LNCAP (cell line): Measurements from ENCODE around the gene GGNBP2.

Source experiments
- TF ChIP-seq, protein P1 (sequence below): fragments of 450-650 bp; IDR thresholded peaks from 2 replicates; pipeline ENCODE4 v1.5.1; 2017; ENCODE audit warnings: mild to moderate bottlenecking

Gene GGNBP2

DNA sequence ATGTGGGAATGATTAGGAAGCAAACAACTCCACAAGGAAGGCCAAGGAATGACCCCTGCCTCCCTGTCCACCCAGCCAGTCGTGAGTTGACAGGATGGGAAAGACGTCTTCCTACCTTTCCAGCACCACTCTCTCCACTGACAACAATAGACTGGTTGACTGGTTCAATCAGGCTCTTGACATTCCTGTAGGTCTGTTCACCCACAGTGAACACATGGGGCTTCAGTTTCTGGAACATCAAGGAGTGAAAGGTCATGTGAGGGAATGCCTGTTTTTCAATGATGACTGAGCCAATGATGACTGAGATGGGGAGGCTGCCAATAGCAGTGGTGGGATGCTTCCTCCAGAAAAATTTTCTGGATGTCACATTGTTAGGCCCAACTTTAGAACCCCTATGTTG lies 19.6 kb upstream of the GGNBP2 start:
- TF ChIP-seq, protein P1, sequence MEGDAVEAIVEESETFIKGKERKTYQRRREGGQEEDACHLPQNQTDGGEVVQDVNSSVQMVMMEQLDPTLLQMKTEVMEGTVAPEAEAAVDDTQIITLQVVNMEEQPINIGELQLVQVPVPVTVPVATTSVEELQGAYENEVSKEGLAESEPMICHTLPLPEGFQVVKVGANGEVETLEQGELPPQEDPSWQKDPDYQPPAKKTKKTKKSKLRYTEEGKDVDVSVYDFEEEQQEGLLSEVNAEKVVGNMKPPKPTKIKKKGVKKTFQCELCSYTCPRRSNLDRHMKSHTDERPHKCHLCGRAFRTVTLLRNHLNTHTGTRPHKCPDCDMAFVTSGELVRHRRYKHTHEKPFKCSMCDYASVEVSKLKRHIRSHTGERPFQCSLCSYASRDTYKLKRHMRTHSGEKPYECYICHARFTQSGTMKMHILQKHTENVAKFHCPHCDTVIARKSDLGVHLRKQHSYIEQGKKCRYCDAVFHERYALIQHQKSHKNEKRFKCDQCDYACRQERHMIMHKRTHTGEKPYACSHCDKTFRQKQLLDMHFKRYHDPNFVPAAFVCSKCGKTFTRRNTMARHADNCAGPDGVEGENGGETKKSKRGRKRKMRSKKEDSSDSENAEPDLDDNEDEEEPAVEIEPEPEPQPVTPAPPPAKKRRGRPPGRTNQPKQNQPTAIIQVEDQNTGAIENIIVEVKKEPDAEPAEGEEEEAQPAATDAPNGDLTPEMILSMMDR, result no peak

DNA sequence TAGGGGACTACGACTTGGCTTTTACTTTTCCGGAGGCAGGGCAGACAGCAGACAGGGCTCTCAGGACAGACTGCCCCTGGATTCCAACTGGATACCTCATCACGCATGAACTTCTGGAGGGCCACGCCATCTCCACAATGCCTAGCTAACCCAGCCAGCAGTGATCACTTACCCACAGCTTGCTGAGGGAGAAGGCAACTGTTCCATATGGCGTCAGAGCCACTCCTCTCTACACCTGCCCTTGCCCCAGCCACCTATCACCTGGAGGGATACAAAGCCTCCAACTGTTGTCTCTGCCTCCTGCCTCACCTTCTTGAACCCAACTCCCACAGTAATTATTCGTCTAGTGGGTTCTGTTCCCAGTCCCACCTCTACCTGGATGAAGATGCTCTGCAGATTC lies 18.8 kb upstream of the GGNBP2 start:
- TF ChIP-seq, protein P1, result no peak

DNA sequence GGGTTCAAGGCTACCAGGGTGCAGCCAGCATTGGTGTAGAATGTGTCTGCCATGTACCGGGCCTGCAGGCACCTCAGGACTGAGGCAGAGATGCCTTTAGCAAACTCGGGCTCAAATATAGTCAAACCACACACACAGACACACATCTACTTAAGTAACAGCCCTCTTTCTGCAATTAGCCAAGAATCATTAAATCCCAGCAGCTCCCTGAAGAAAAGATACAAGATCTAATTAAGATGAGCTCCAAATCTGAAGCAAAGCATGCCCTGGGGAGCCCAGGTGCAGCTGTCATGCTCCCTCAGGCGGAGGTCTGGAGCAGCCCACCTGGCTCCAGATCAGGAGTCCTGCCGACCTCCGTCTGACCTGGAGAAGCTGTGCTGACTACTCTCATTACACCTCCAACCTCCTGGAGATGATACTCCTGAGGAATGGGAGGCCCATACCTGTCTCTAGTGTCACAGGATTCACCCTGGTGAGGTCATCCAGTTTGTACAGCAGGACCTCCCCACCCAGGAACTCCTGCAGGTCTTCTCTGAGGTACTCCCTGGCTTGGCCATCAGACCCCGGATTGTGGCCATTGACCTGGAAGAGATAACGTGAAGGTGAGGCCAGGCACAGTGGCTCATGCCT lies 17.0 kb upstream of the GGNBP2 start:
- TF ChIP-seq, protein P1, result no peak

DNA sequence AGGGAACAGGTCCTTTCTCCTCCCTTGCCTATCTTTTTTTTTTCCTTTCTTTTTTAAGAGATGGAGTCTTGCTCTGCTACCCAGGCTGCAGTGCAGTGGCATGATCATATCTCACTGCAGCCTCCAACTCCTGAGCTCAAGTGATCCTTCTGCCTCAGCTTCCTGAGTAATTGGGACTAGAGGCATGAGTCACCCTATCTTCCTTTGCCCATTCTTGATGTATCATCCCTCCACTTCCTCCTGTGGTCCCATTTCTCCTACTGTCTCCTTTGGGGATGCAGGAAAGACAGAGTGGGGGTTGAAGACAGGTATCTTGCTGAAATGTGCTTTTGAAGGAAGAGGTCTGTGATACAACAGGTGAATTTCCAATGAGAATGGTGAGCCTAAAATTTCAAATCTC lies 15.6 kb upstream of the GGNBP2 start:
- TF ChIP-seq, protein P1, result no peak

DNA sequence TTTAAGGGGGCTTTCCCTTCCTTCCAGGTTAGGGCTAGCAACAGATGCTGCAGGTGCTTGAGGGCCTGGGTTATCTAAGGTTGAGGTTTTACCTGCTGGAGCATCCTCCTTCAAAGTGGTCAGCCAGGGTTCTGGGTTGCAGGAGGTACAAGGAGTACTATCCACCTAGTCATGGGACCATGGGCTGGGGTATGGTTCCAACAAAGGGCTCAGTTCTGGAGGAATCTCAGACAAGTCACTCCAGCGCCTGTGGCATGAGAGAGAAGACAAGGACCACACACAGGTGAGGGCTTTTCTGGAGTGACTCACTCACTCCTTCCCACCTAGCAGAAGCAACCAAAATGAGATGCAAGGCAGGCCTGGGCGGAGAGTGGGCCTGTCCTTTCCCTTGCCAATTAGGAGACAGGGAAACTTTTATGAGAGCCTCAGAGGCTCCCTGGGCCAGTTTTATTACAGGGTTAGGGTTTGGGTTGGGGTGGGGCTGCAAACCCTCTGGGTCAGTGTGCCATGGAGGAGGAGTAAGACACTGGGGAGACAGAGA lies 12.2 kb upstream of the GGNBP2 start:
- TF ChIP-seq, protein P1, result no peak

DNA sequence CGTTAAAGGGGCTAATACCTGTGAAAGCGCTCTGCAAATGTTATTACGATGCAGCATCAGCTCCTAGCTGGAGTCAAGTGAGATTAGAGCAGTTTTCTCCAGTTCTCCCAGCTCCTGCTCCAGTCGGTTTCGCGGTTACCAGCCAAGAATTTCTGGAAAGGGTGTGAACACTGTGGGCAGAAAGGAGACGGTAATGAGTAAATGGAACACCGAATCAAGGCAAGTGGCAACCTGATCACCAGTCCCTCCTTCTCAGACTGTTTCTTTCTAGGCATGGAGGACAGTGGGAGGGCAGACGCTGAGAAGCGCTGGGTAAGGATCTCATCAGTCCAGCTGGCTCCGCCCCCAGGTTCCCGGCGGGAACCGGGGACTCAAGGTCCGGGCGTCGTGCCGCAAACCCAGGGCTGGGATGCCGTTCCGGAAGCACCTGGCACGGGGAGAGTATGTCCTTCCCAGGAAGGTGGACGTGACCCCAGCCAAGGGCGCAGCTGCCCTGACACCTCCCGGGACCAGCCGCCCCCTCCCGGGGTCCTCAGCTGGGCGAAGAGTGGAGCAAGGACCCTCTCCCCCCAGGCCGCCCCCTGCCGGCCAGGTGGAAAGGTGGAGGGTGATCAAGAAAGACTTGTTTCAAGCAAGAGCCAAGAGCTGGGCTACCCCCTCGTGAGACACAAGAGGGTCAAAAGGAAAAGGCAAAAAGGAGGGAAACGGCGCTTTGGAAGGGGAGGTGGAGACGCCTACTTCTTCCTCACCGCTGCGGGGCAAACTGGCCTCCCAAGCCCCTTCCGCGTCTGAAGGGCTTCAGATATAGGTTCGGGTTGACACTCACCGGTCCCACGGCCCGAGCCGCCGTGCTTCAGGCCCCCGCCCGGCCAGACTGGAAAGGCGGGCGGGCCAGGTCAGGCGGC lies 10.5 kb upstream of the GGNBP2 start:
- TF ChIP-seq, protein P1, result peak; percentile 78

DNA sequence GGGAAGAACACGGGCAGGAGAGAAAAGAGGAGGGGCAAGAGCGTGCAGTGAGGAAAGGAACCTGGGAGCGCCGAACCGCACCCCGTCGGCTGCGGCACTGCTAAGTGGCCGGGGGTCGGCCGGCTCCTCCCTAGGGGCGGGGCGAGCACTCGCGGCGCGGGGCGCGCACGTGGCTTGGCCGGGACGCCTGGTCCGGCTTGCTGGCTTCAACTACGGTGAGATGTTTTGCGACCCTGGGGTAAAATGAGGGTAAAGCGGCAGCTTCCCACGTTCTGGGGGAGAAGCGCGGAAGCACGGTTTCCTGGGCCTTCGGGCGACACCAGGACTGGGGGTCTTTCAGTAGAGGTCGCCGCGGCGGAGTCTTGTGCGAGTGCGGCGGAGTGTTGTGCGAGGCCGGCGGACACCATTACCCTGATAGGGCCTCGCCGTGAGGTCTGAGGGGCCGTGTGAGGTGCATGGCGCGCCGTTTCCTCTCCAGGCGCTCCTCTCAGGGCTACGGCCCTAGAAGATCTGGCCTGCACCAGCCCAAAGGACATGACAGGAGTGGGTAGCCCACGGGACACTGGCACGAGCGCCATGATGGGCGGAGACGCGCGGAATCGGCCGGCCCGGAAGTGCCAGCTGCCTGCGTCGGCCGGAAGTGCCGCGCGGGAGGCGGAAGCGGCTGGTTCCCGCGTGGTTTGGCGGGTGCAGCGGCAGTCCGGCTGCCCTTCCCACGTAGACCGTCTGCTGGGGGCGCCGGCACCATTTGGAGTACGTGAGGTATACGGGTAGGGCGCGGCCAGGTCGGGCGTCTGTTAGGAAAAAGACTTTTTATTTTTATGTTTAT lies 9.7 kb upstream of the GGNBP2 start, which contains the start of the genes MYO19 and PIGW:
TSS of gene MYO19 (minus strand) at position 29 of the 829 bp plus-strand sequence. CDS start 2,330 bp downstream, outside the sequence.
TSS of gene PIGW (plus strand) at position 148 of the 829 bp plus-strand sequence. CDS start 2,115 bp downstream, outside the sequence.
- TF ChIP-seq, protein P1, result no peak
